Right lobe of liver (tissue), 6 donors: ENCODE measurements around the gene CFAP90. TPM values are rescaled to one million over a fixed set of nuclear protein-coding genes. Genes with fewer than 3 reads are reported as not detected.

Source experiments
- ATAC-seq, 4 donors: fragments of 200-7000 bp; cut with Tn5 transposase; one replicate each; pipeline ENCODE4 v1.9.1; 2020; ENCODE audit warnings: mild to moderate bottlenecking in 4 of 4, moderate library complexity in 4 of 4
- DNase-seq, 3 donors: peaks; one replicate each; pipeline ENCODE4 v3.0.0-alpha.2; 2020
- H3K27ac ChIP-seq, 3 donors: fragments of 200-600 bp; one replicate each; pipeline ENCODE4 v1.8.0; 2022
- H3K27me3 ChIP-seq, 2 donors: fragments of 200-600 bp; one replicate each; pipeline ENCODE4 v1.8.0; 2022
- H3K36me3 ChIP-seq, 4 donors: fragments of 200-600 bp; sonication (generic) in 1 of 4; one replicate each; pipeline versions ENCODE4 v1.5.1 to v1.8.0; 2017 to 2022; ENCODE audit warnings: control low read depth in 1 of 4
- H3K4me1 ChIP-seq, 4 donors: fragments of 200-600 bp; sonication (generic) in 1 of 4; one replicate each; pipeline versions ENCODE4 v1.5.1 to v1.8.0; 2017 to 2022; ENCODE audit warnings: control low read depth in 1 of 4
- H3K4me3 ChIP-seq, 3 donors: fragments of 200-600 bp; one replicate each; pipeline ENCODE4 v1.8.0; 2022
- H3K9me3 ChIP-seq, 4 donors: fragments of 200-600 bp; sonication (generic) in 1 of 4; one replicate each; pipeline versions ENCODE4 v1.5.1 to v1.8.0; 2017 to 2022; ENCODE audit warnings: control low read depth in 1 of 4
- POLR2A ChIP-seq: fragments of 450-650 bp; IDR thresholded peaks from one replicate; pipeline ENCODE4 v1.6.1; 2017; ENCODE audit warnings: antibody characterized with exemption, mild to moderate bottlenecking
- WGBS: methylation state at CpG from one replicate; pipeline ENCODE4 v1.1.6; 2018; ENCODE audit warnings: low coverage, low lambda C conversion rate; ENCODE audit not compliant: insufficient coverage; ENCODE audit errors: missing lambda C conversion rate; 5-methylcytosine and 5-hydroxymethylcytosine counted together
- intact Hi-C, 2 donors: fragments of 100-400 bp; cut with DNase I; formaldehyde crosslinking; loops; one replicate each; pipeline versions ENCODE4 v1.11.2 to v1.14.1; 2022
- total RNA-seq, 6 experiments: library from RNA; depleted of rRNA in 2 of 6; stranded (reverse); fragments of >200 nt in 2 of 6; fragmentation: NEBNext Ultra II Directional in 3 of 6; extraction: Animal tissue kit (Norgen Biotek cat#: 25700) in 3 of 6; gene quantifications; one replicate each; pipeline versions ENCODE4 v1.1.0 to v1.2.4, GENCODE V29; 2016 to 2023
- TF ChIP-seq, protein P1 (sequence below), 4 donors: fragments of 200-600 bp in 3 of 4; fragments of 450-650 bp in 1 of 4; IDR thresholded peaks; one replicate each; pipeline versions ENCODE4 v1.5.1 to v1.8.0; 2016 to 2022; ENCODE audit warnings: antibody characterized with exemption in 4 of 4, mild to moderate bottlenecking in 2 of 4
- donor health status: DM: no; HTN: yes; CAD: no.
- donor health status: DM: no; HTN: no; CAD: no.
- donor health status: DM: no; HTN: no; CAD: no.
- donor health status: DM: no; HTN: yes; CAD: no.
- donor health status: DM: no; HTN: yes; CAD: no.

Gene CFAP90
- total RNA-seq, 6 experiments from 2014 or later: 0.10 to 0.64 (median 0.41) TPM; not detected in 2

DNA sequence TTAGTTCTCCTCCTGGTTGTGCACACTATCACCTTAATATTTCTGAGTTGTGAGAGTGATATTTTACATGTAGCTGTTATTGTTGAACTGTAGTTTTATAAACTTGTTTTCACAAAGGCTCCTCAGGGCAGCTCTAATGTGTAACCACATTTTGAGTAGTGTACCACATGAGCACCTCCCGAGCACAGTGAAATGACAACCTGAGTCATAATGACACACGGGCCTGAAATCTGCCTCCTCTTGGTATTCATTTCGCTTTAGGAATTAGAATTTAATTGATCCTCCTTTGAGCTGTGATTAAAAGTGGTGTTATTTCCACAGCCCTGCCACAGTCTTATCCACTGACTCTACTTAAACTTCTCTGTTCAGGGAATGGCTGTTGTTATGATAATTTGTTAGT lies 25.9 kb upstream of the CFAP90 start:
- intact Hi-C loops: no loop called here
- DNase-seq: no peak
- no peaks in the 10 kb centered on the region for H3K27me3 ChIP-seq
- H3K4me3 ChIP-seq: no peak overlapping the region
- peaks cover 0 to 26% (median 4%) of the 10 kb centered on the region in 4 donors for H3K36me3 ChIP-seq
- no peak for TF ChIP-seq POLR2A
- TF ChIP-seq, protein P1, sequence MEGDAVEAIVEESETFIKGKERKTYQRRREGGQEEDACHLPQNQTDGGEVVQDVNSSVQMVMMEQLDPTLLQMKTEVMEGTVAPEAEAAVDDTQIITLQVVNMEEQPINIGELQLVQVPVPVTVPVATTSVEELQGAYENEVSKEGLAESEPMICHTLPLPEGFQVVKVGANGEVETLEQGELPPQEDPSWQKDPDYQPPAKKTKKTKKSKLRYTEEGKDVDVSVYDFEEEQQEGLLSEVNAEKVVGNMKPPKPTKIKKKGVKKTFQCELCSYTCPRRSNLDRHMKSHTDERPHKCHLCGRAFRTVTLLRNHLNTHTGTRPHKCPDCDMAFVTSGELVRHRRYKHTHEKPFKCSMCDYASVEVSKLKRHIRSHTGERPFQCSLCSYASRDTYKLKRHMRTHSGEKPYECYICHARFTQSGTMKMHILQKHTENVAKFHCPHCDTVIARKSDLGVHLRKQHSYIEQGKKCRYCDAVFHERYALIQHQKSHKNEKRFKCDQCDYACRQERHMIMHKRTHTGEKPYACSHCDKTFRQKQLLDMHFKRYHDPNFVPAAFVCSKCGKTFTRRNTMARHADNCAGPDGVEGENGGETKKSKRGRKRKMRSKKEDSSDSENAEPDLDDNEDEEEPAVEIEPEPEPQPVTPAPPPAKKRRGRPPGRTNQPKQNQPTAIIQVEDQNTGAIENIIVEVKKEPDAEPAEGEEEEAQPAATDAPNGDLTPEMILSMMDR (IDR thresholded peaks at IDR 0.05): no peak
- H3K4me1 ChIP-seq: peaks cover 0 to 30% (median 14%) of the 10 kb centered on the region in 4 donors
- no peaks in the 10 kb centered on the region for H3K9me3 ChIP-seq
- peak in 1 of 4 donors; percentile 23 for ATAC-seq
- 71% methylated on average over 3 of the region's 3 CpGs for WGBS
- no peak overlapping the region for H3K27ac ChIP-seq

GRCh38 chr5:7875151-7875550 lies 24.2 kb upstream of the CFAP90 start:
- H3K27ac ChIP-seq: no peak overlapping the region
- peaks cover 0 to 41% (median 18%) of the 10 kb centered on the region in 4 donors for H3K4me1 ChIP-seq
- intact Hi-C loops: no loop called here
- peaks cover 0 to 23% (median 4%) of the 10 kb centered on the region in 4 donors for H3K36me3 ChIP-seq
- no peak overlapping the region for H3K4me3 ChIP-seq
- no peaks in the 10 kb centered on the region for H3K9me3 ChIP-seq
- no peak for DNase-seq
- ATAC-seq: no peak
- H3K27me3 ChIP-seq: no peaks in the 10 kb centered on the region
- TF ChIP-seq, protein P1 (IDR thresholded peaks at IDR 0.05): no peak
- no peak for TF ChIP-seq POLR2A
- 94% methylated on average over 4 of the region's 4 CpGs for WGBS

DNA sequence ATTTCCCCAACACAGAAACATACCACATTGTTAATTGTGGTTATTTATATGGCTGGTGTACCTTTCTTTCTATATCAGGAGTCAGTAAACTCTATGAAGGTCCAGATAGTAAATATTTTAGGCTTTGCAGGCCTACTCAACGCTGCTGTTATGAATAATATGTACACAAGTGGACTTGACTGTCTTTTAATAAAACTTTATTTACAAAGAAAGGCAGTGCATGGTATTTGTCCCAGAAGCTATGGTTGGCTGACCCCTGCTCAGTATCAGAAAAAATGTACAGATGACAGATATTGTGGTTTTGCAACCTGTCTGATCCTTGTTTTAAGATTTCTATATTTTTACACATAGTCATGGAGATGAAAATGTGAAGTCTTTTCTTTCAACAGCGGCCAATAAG lies 23.7 kb upstream of the CFAP90 start:
- Histone ChIP-seq H3K27me3 (no peaks in the 10 kb centered on the region), H3K27ac (no peak overlapping the region), H3K4me1 (peaks cover 0 to 42% (median 17%) of the 10 kb centered on the region in 4 donors), H3K9me3 (no peaks in the 10 kb centered on the region), H3K36me3 (peaks cover 0 to 23% (median 3%) of the 10 kb centered on the region in 4 donors), H3K4me3 (no peak overlapping the region)
- TF ChIP-seq, protein P1 (IDR thresholded peaks at IDR 0.05): no peak
- TF ChIP-seq POLR2A: no peak
- 100% methylated on average over 2 of the region's 2 CpGs for WGBS
- no peak for ATAC-seq
- intact Hi-C loops: no loop called here
- DNase-seq: no peak

DNA sequence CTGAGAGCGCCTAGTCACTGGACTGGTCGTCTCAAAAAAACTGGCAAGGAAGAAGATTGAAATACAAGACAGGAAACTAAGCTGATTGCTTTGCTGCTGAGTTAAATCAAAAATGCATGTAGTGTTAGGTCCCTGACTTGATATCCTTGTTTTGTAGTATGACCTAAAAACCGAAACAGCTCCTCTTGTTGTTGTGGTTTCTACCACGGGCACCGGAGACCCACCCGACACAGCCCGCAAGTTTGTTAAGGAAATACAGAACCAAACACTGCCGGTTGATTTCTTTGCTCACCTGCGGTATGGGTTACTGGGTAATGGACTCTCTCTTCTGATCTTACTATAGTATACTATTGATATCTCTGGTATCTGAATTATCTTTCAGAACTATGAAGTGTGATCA lies 22.3 kb upstream of the CFAP90 start:
- TF ChIP-seq POLR2A: no peak
- TF ChIP-seq, protein P1 (IDR thresholded peaks at IDR 0.05): no peak
- DNase-seq: no peak
- intact Hi-C loops: no loop called here
- 61% methylated on average over 9 of the region's 9 CpGs for WGBS
- Histone ChIP-seq H3K36me3 (peaks cover 0 to 23% (median 3%) of the 10 kb centered on the region in 4 donors), H3K4me1 (peaks cover 0 to 32% (median 11%) of the 10 kb centered on the region in 4 donors), H3K27me3 (no peaks in the 10 kb centered on the region), H3K4me3 (no peak overlapping the region), H3K9me3 (no peaks in the 10 kb centered on the region), H3K27ac (no peak overlapping the region)
- ATAC-seq: no peak
